Stimulated activated CD8-positive, alpha-beta memory T cell treated with anti-CD3 and anti-CD28 coated beads, Interleukin-12 subunit alpha, Interleukin-12 subunit beta, amount 100 ng/mL, for 24 hours (primary cell): ENCODE results near the gene PAX2.

Experiments used
- DNase-seq: peaks from one replicate; pipeline ENCODE4 v3.0.0-alpha.2; 2020; ENCODE audit errors: extremely low read depth

The PAX2 gene

GRCh38 chr10:100739517-100740368, 5.6 kb upstream of the PAX2 start:
- no peak for DNase-seq

GRCh38 chr10:100740476-100741377, 4.7 kb upstream of the PAX2 start:
- no peak for DNase-seq

DNA sequence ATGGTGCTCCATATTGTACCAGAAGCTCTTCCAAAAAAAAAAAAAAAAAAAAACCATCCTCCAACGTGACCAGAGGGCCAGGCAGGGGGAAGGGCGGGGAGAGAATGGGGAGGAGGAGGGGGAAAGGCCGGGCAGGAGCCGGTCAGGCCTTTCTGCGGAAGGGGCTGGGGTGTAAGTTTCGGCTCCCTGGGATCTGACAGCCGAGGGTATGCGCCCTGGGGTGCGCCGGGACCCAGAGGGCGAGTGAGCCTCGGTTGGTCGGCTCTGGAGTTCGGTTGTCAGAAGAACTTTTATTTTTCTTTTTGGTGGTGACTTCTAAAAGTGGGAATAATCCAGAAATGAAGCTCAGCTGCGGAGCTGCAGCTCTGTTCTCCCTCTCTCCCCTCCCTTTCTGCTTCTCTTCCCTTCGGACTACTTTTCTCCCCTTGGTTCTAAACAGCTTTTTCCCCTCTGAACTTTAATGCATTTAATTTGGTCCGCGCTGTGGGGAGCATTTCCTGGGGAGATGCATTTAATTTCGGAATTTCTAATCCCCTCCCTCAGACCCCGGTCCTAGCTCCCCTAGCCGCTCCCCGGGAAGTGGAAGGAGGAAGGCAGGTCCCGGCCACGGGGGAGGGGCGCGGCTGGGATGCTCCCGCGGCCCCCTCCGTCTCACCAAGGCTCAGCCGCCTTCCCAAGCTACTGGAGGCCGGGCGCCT, 3.9 kb upstream of the PAX2 start:
- no peak for DNase-seq

DNA sequence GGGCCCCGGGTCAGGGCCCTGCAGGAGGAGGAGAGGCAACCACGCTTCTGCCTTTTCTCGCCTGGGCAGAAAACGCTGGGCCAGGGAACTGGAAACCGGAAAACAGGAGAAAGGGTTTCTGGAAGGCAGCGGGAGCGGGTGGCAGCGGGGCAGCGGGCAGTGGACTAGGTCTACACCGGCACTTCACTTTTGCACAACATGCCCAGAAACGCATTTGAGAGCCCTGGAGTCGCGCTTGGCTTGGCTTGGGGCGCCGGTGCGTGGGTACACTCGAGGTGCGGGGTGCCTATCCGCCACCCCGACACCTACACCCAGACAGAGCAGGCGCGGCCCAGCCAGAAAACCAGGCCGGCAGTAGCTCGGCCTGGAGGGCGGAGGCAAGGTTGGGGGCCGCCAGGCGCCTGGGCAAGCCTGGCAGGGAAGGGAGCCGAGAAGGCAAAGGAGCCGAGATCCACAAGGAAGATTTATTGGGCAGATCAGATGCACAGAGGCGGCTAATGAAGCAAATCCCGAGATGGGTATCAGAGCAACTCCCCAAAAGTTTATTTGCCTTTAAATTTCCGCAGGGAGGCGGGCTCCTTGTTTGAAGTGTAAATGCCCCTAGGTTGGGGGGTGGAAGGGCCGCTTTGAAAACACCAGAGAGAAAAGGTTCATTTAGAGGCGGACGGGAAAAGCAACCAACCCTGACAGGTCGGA, 3.2 kb upstream of the PAX2 start:
- DNase-seq: no peak

DNA sequence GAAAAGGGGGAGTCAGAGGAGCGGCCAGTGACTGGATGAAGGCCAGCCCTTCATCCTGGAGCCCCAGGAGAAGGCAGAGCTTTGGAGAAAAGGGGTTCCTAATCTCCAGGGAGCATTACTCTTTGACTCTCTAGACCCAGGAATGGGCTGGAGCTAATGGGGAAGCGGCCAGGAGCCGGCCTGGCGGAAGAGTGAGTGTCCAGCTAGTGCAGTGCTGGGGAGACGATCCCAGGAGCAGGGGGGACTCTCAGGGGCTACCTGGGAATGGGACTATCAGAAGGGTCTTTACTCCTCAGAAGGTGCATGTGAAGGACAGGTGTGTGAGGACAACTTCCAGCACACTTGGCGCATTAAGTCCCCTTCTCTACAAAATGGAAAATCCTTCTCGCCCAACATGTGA, 2.4 kb upstream of the PAX2 start:
- no peak for DNase-seq

DNA sequence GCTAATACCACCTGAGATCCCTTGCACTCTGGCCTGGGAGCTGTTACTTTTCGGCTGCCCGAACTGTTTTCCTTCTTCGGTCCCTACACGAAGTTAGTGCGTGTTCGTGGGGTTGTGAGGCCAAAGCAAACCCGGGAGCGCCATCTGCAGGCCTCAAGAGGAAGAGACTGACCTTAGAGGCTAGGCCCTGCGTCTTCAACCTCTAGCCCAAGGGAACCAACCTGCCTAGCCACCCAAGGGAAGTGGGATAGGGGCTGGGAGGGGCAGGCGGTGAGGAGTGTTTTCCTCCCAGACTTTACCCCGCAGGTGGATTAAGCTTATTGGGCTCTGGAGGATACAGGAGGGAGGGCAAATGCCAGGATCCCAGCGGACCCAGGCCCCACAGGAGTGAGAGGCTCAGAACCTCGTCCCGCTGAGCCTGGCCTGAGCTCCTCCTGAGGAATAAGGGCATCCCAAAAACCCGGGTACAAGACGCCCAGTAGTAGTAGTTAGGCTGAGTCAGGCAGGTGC, 1.7 kb upstream of the PAX2 start:
- DNase-seq: no peak

GRCh38 chr10:100744136-100744986, 1.0 kb upstream of the PAX2 start:
- no peak for DNase-seq

DNA sequence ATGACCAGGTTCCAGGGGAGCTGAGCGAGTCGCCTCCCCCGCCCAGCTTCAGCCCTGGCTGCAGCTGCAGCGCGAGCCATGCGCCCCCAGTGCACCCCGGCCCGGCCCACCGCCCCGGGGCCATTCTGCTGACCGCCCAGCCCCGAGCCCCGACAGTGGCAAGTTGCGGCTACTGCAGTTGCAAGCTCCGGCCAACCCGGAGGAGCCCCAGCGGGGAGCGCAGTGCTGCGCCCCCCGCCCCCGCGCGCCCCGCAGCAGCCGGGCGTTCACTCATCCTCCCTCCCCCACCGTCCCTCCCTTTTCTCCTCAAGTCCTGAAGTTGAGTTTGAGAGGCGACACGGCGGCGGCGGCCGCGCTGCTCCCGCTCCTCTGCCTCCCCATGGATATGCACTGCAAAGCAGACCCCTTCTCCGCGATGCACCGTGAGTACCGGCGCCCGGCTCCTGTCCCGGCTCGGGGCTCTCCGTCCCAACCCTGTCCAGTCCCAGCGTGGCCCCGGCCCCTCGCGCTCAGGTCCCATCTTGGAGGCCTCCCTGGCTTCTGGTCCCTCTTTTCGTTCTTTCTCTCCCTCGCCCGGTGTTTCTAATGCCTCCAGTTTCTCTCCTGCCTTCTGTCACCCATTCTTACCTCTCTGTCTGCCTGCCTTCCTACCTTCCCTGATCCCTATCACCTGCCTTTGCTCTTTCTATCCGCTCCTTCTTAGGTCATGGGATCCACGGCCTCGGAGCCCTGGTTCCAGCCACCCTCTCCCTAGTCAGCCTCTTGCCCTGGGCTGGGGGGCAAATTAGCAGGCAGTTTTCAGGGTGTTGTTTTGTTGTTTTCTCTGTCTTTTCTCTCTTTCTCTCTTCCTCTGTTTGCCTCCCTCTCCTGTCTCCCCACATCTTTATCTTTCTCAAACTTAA, 751 bp downstream of the PAX2 start:
- no peak for DNase-seq

- no peak for DNase-seq
Measured at GRCh38 chr10:100746784-100747455, 1.5 kb downstream of the PAX2 start.

GRCh38 chr10:100747456-100748230, 2.3 kb downstream of the PAX2 start:
- no peak for DNase-seq

GRCh38 chr10:100748231-100749058, 3.1 kb downstream of the PAX2 start:
- no peak for DNase-seq

GRCh38 chr10:100749059-100749308, 3.6 kb downstream of the PAX2 start:
- DNase-seq: no peak

DNA sequence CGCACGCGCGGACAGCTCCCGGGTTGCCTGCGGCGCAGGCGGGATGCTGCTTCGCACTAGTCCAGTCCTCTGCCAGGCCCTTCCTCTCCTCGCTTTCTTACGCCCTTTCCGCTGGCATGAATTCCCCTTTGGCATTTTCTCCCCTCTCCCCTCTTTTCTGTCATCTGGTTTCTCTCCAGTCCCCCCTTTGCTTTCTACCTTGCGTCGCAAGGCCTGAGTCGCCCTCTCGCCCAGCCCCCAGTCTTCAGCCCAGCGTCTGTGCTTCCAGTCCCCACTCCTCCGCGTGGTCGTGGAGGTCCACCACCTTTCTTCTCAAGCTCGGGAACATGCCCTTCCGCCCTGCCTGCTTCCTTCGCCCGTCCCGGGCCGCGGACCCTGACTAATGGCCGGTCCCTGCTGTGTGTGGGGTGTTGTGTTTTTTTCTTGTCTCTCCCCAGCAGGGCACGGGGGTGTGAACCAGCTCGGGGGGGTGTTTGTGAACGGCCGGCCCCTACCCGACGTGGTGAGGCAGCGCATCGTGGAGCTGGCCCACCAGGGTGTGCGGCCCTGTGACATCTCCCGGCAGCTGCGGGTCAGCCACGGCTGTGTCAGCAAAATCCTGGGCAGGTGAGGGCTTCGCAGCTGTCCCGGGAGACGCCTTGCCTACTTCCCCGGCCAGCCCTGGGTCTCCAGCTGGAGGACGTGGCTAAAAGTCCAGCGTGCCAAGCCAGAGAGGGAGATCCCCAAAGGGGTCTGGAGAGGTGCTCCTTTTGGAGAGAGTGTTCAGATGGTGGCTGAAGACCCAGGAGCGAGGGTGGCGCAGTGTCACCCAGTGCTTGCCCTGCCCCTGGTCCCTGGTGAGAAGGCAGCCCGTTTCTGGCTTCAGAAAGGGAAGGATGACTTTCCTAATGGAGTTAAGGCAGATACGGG, 4.2 kb downstream of the PAX2 start:
- no peak for DNase-seq

DNA sequence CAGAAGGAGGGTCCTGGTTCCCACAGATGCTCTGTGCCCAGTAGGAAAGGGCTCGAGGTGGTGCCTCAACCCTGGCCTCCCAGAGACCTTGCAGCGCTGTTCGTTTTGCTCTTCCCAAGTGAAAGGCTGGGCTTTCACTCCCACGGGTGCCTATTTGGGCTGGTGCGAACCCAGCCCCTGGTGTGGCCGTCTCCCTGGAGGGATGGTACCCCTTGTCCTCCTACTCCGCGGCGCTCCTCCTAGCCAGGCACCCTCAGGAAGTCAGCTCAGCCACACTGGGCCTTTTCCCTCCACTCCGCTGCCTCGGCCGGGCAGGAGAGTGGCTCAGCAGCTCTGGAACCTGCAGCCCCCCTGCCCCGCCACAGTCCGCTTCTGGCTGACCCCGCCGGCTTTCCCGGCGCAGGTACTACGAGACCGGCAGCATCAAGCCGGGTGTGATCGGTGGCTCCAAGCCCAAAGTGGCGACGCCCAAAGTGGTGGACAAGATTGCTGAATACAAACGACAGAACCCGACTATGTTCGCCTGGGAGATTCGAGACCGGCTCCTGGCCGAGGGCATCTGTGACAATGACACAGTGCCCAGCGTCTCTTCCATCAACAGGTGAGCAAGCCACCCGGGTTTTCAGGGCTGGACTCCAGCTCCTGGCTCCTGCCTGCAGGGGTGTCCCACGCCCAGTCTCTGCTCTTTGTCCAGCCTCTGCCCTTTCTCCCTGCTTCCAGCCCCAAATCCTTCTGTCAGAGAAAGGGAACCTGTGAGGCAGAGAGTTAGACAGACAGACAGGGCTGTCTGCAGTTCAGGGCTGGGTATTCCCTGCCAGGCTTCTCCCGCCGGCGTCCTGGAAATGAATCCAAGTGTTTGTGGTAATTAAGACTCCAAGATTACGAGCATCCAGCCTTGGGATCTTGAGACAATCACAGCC, 5.2 kb downstream of the PAX2 start:
- no peak for DNase-seq

DNA sequence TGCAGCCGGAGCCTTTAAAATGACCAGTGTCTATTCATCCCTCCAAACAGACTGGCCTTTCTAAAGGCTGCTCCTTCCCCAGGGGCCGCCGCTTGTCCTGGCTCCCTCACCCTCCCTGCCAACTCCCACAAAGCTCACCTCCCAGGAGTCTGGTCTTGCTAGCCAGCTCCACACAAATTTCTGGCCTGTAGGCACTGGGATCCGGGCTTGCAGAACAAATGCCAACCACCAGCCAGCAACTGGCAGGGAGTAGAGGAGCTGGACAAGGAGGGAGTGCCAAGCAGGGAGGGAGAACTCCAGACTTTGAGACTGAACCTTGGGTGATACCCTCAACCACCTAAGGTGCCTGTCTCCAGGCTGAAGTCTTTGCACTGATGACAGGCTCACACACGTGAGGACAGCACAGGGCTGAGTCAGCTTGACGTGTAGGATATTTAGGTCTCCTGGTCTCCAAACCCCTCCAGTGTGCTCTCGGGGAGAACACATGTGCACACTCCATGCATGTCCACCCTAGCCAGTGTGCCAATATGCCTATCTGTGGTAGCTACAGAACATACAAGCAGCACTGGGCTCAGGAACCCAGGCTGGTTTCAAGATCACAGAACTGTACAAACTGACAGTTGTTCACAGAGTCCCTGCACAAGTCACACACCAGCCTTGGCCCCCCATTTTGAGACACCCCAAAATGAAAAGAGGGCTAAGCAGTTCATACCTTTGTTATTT, 6.0 kb downstream of the PAX2 start:
- no peak for DNase-seq
